ENCODE data around the gene LAMB3. TPM values are rescaled to one million over a fixed set of nuclear protein-coding genes. Genes with fewer than 3 reads are reported as not detected.

The LAMB3 gene
- total RNA-seq, 1 donor from 2014 or later, result 26.9 TPM

GRCh38 chr1:209617755-209618154, 34.5 kb downstream of the LAMB3 start:
- DNase-seq, result no peak

GRCh38 chr1:209617047-209617673, 35.1 kb downstream of the LAMB3 start:
- no peak for DNase-seq

GRCh38 chr1:209616366-209617046, 35.7 kb downstream of the LAMB3 start:
- no peak for DNase-seq

- DNase-seq, result no peak
Measured at GRCh38 chr1:209614906-209615305, 37.3 kb downstream of the LAMB3 start.

- DNase-seq, result no peak
Measured at GRCh38 chr1:209614151-209614420, 38.1 kb downstream of the LAMB3 start.

- DNase-seq, result peak; percentile 11
Measured at GRCh38 chr1:209613400-209614150, 38.6 kb downstream of the LAMB3 start.

- no peak for DNase-seq
Measured at GRCh38 chr1:209612646-209613399, 39.4 kb downstream of the LAMB3 start.

GRCh38 chr1:209611771-209612570, 40.3 kb downstream of the LAMB3 start:
- no peak for DNase-seq

GRCh38 chr1:209610631-209610905, 41.7 kb downstream of the LAMB3 start:
- DNase-seq, result no peak

GRCh38 chr1:209609791-209610630, 42.2 kb downstream of the LAMB3 start:
- DNase-seq, result no peak

- DNase-seq, result no peak
Measured at GRCh38 chr1:209609041-209609790, 43.0 kb downstream of the LAMB3 start.

GRCh38 chr1:209607795-209608178, 44.4 kb downstream of the LAMB3 start:
- DNase-seq, result no peak

GRCh38 chr1:209607102-209607794, 45.0 kb downstream of the LAMB3 start:
- DNase-seq, result no peak

GRCh38 chr1:209603877-209604276, 48.3 kb downstream of the LAMB3 start:
- DNase-seq, result no peak

GRCh38 chr1:209601809-209602657, 50.2 kb downstream of the LAMB3 start:
- DNase-seq, result peak; percentile 65

GRCh38 chr1:209600541-209600940, 51.7 kb downstream of the LAMB3 start:
- no peak for DNase-seq

GRCh38 chr1:209598227-209598626, 54.0 kb downstream of the LAMB3 start:
- no peak for DNase-seq

- DNase-seq, result no peak
Measured at GRCh38 chr1:209597499-209597898, 54.7 kb downstream of the LAMB3 start.
